Nephron (organoid): ENCODE measurements around the gene PABPN1L.

Experiments
- H3K27ac Mint-ChIP-seq, 3 experiments: 2 replicates each; pipeline ENCODE4 v1.8.0; 2020; ENCODE audit warnings: mixed read lengths in 3 of 3, mild to moderate bottlenecking in 2 of 3, moderate library complexity in 1 of 3
- H3K27me3 Mint-ChIP-seq: 2 replicates; pipeline ENCODE4 v1.8.0; 2021; ENCODE audit warnings: low read depth, mild to moderate bottlenecking, moderate library complexity, mixed read lengths
- H3K36me3 Mint-ChIP-seq: 2 replicates; pipeline ENCODE4 v1.8.0; 2020; ENCODE audit warnings: low read depth, mixed read lengths
- H3K4me1 Mint-ChIP-seq: 2 replicates; pipeline ENCODE4 v1.8.0; 2020; ENCODE audit warnings: mixed read lengths
- H3K4me3 Mint-ChIP-seq, 3 experiments: 2 replicates each; pipeline ENCODE4 v1.8.0; 2020; ENCODE audit warnings: mild to moderate bottlenecking in 3 of 3, mixed read lengths in 3 of 3, moderate library complexity in 2 of 3
- H3K9me3 Mint-ChIP-seq: 2 replicates; pipeline ENCODE4 v1.8.0; 2020; ENCODE audit warnings: mixed read lengths
- TF ChIP-seq, protein P1 (sequence below), 3 experiments: fragments of 200-600 bp; sonication (generic); IDR thresholded peaks; one replicate each; pipeline ENCODE4 v1.5.0; 2021; ENCODE audit warnings: antibody characterized with exemption in 3 of 3; ENCODE audit not compliant: unreplicated experiment in 3 of 3

The PABPN1L gene

DNA sequence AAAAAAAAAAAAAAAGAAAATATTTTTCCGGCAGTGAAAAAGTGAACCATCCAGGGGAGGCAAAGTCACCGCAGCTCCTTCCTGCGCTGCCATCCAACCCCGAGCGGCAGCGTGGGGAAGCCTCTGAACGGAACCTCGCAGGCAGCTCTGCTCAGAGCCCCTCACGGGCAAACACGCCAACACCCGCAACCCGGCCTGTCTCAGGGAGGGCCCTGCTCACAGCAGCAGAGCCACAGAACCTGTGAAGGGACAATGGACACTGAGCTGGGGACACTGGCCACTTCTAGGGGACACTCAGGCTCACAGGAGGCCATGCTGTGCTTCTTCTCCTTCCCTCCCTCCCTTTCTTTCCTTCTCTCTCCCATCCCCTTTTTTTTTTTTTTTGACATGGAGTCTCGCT, 33.4 kb downstream of the PABPN1L start:
- H3K9me3 Mint-ChIP-seq = no peaks in the 10 kb centered on the region
- TF ChIP-seq, protein P1, sequence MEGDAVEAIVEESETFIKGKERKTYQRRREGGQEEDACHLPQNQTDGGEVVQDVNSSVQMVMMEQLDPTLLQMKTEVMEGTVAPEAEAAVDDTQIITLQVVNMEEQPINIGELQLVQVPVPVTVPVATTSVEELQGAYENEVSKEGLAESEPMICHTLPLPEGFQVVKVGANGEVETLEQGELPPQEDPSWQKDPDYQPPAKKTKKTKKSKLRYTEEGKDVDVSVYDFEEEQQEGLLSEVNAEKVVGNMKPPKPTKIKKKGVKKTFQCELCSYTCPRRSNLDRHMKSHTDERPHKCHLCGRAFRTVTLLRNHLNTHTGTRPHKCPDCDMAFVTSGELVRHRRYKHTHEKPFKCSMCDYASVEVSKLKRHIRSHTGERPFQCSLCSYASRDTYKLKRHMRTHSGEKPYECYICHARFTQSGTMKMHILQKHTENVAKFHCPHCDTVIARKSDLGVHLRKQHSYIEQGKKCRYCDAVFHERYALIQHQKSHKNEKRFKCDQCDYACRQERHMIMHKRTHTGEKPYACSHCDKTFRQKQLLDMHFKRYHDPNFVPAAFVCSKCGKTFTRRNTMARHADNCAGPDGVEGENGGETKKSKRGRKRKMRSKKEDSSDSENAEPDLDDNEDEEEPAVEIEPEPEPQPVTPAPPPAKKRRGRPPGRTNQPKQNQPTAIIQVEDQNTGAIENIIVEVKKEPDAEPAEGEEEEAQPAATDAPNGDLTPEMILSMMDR (IDR thresholded peaks at IDR 0.05; ENCODE audit: unreplicated experiment in 3 of 3) = no peak
- H3K36me3 Mint-ChIP-seq = peaks cover 10% of the 10 kb centered on the region
- H3K4me3 Mint-ChIP-seq = no peak overlapping the region
- H3K27me3 Mint-ChIP-seq = no peaks in the 10 kb centered on the region
- no peak overlapping the region for H3K27ac Mint-ChIP-seq
- no peaks in the 10 kb centered on the region for H3K4me1 Mint-ChIP-seq

DNA sequence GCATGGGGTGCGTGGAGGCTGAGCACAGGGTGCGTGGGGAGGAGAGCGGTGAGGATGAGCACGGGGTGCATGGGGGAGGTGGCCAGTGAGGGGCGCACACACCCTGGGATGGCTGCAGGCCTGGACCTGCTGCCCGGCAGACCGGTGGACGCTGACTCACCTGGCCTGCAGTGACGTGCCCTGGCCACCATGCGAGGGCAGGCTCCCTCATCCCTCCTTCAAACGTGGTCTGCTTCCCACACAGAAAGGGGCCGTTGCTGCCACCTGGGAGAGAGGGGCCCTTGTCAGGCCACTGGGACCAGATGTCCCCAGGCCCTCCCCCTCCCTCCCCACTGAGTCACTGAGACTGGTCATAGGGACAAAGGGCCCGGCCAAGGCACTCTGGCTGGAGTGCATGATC, 34.6 kb downstream of the PABPN1L start:
- TF ChIP-seq, protein P1 (IDR thresholded peaks at IDR 0.05; ENCODE audit: unreplicated experiment in 3 of 3) = no peak
- no peaks in the 10 kb centered on the region for H3K27me3 Mint-ChIP-seq
- H3K36me3 Mint-ChIP-seq = peaks cover 10% of the 10 kb centered on the region
- no peak overlapping the region for H3K4me3 Mint-ChIP-seq
- no peaks in the 10 kb centered on the region for H3K4me1 Mint-ChIP-seq
- no peak overlapping the region for H3K27ac Mint-ChIP-seq
- H3K9me3 Mint-ChIP-seq = no peaks in the 10 kb centered on the region

DNA sequence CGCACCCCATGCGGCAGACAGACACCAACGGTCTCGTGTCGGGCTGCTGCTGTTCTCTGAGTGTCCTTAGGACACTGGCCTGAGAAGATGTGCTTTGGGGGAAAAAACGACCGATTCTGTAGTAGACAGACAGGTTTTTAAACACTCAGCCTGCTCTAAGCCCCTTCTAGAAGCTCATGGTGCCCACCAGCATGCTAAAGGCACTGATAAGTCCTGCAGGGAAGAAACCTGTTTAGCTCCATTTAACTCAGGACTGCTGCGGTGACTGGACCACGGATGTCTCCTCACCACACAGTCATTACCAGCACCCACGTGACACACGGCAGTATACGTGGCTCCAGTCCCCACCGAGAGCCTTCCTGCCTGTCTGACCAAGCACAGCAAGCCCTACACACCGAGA, 35.7 kb downstream of the PABPN1L start:
- TF ChIP-seq, protein P1 (IDR thresholded peaks at IDR 0.05; ENCODE audit: unreplicated experiment in 3 of 3) = no peak
- no peaks in the 10 kb centered on the region for H3K4me1 Mint-ChIP-seq
- no peaks in the 10 kb centered on the region for H3K27me3 Mint-ChIP-seq
- H3K36me3 Mint-ChIP-seq = peaks cover 10% of the 10 kb centered on the region
- H3K4me3 Mint-ChIP-seq = no peak overlapping the region
- H3K9me3 Mint-ChIP-seq = no peaks in the 10 kb centered on the region
- peak overlapping the region; percentile 59 to 97 (median 89) for H3K27ac Mint-ChIP-seq

DNA sequence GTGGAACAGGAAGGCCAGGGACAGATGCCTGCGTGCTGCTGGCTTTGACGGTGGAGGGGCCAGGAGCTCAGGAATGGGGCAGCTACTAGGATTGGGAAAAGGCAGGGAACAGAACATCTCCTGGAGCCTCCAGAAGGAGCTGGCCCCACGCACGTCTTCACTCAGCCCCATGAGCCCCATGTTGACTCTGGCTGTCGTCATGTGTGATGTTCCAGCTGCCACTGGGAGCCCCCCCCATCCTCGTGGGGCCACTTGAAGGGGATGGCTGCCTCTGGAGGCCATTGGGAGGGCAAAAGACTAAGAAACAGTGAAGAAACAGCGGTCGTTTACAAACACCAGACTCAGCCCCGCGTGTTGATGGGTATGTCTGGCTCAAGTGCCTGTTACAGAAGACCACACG, 36.2 kb downstream of the PABPN1L start:
- no peak overlapping the region for H3K4me3 Mint-ChIP-seq
- H3K27me3 Mint-ChIP-seq = no peaks in the 10 kb centered on the region
- peak overlapping the region; percentile 59 to 97 (median 89) for H3K27ac Mint-ChIP-seq
- H3K4me1 Mint-ChIP-seq = no peaks in the 10 kb centered on the region
- H3K36me3 Mint-ChIP-seq = peaks cover 8% of the 10 kb centered on the region
- H3K9me3 Mint-ChIP-seq = no peaks in the 10 kb centered on the region
- TF ChIP-seq, protein P1 (IDR thresholded peaks at IDR 0.05; ENCODE audit: unreplicated experiment in 3 of 3) = no peak

DNA sequence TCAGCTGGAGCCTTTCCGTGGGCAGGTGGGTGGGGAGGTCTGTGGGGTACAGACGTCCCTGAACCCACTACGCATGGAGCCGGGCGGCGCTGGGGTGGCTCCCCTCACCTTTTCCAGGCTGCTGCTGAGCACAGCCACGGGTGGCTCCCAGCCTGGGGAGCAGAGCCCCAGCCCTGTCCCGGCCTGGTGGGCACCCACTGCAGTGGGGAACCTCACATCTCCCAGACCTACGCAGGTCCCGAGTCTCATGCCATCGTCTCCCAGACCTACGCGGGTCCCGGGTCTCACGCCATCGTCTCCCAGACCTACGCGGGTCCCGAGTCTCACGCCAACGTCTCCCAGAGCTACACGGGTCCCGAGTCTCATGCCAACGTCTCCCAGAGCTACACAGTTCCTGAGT, 37.7 kb downstream of the PABPN1L start:
- no peaks in the 10 kb centered on the region for H3K4me1 Mint-ChIP-seq
- H3K36me3 Mint-ChIP-seq = peaks cover 2% of the 10 kb centered on the region
- H3K9me3 Mint-ChIP-seq = no peaks in the 10 kb centered on the region
- TF ChIP-seq, protein P1 (IDR thresholded peaks at IDR 0.05; ENCODE audit: unreplicated experiment in 3 of 3) = no peak
- H3K27me3 Mint-ChIP-seq = no peaks in the 10 kb centered on the region
- no peak overlapping the region for H3K27ac Mint-ChIP-seq
- H3K4me3 Mint-ChIP-seq = no peak overlapping the region

DNA sequence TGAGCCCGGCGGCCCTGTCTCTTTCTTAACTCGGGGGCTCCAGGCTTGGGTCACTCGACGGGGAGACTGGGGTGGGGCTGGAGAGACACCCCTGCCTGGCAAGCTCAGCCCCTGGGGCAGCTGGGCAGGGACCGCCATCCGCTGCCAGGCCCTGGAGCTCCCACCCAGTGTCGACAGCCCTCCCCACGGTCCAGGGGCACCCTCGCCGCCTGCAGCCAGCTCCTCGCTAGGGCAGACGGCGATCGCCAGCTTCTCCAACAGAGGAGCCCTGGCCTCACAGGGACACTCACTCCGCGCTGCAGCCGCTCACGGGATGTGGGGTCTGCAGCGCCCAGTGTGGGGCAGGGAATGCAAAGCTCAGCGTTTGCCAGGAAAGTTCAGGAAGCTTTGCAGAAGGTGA, 38.7 kb downstream of the PABPN1L start:
- H3K36me3 Mint-ChIP-seq = peaks cover 4% of the 10 kb centered on the region
- H3K9me3 Mint-ChIP-seq = no peaks in the 10 kb centered on the region
- no peaks in the 10 kb centered on the region for H3K27me3 Mint-ChIP-seq
- H3K4me1 Mint-ChIP-seq = no peaks in the 10 kb centered on the region
- H3K4me3 Mint-ChIP-seq = no peak overlapping the region
- no peak overlapping the region for H3K27ac Mint-ChIP-seq
- TF ChIP-seq, protein P1 (IDR thresholded peaks at IDR 0.05; ENCODE audit: unreplicated experiment in 3 of 3) = no peak
